ENCODE measurements around the gene GALNTL6.

DNA sequence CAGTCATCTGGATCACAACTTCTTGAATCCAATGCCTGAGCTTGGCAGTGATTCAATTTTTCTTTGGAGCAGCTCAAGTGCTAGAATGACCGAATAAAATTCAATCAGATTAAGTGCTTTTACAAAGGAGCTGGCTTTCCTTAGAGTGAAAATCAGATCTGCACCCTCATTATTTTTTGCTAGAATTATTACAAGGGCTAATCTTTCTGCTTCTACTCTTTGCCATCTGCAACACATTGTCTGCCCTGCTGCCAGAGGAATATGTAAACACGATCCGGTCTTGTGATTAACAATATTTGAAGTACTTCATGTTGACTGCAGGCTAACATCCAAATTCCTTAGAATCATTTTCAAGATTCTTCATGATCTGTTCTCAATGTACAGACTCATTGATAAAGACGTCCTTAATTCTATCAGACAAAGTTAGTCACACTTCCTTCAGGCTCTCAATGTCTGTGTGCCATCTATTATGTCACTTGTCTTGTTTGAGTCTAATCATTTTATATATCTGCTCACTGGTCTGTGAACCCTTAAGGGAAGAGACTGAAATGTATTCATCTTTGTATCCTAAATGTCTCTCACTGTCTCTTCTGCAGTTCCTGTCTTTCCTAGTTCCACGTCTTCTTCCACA, 531.2 kb downstream of the GALNTL6 start:
- no peak for TF ChIP-seq EZH2 (IDR thresholded peaks at IDR 0.05; ENCODE audit: insufficient read depth, poor library complexity, severe bottlenecking)
- no peak for TF ChIP-seq EZH2phosphoT487 (IDR thresholded peaks at IDR 0.05; ENCODE audit: insufficient read depth, low read depth)
